ENCODE results near the gene MCRIP1.

Gene MCRIP1

DNA sequence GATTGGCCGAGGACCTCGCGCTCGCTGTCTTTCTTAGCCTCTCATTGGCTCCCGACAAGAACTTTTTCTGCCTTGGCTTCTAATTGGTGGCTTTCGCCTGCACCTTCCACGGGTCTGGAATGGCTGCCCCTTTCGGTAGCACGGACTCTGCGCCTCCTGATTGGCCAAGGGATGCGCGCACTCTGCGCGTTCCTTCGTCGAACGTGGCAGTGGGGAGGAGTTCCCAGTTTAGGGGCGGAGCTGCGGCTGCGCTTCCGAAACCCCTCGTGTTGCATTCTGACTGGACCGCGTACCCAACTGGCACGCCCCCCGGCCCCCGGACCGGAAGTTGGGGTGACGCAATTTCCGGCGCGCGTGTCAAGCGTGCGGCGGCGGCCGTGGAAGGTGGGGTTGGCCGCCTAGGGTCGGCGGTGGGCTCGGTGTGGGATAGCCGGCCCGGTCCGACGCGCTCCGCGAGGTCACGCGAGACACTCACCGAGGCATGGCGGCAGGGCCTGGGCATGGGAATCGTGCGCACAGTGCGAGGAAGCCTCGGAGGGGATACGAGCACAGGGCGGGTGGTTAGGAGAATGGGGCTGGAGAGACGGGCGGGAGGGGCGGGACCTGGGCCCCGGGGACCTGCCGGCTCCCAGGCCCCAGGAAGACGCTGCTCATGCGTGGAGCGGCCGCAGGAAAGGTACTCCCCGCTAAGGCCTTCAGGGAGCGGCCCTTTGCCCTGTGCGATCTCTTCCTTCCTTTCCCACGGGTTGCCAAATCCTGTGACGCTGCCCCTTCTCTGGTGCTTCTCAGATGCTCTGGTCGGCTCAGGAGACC lies 27.9 kb upstream of the MCRIP1 start:
- DNase-seq, result peak; percentile 100

GRCh38 chr17:81859906-81860755 lies 27.0 kb upstream of the MCRIP1 start, which contains the start of gene P4HB:
Gene P4HB, minus strand, starts transcription at chr17:81860535. Its CDS starts 64 bp downstream, at chr17:81860471.
- DNase-seq, result no peak

DNA sequence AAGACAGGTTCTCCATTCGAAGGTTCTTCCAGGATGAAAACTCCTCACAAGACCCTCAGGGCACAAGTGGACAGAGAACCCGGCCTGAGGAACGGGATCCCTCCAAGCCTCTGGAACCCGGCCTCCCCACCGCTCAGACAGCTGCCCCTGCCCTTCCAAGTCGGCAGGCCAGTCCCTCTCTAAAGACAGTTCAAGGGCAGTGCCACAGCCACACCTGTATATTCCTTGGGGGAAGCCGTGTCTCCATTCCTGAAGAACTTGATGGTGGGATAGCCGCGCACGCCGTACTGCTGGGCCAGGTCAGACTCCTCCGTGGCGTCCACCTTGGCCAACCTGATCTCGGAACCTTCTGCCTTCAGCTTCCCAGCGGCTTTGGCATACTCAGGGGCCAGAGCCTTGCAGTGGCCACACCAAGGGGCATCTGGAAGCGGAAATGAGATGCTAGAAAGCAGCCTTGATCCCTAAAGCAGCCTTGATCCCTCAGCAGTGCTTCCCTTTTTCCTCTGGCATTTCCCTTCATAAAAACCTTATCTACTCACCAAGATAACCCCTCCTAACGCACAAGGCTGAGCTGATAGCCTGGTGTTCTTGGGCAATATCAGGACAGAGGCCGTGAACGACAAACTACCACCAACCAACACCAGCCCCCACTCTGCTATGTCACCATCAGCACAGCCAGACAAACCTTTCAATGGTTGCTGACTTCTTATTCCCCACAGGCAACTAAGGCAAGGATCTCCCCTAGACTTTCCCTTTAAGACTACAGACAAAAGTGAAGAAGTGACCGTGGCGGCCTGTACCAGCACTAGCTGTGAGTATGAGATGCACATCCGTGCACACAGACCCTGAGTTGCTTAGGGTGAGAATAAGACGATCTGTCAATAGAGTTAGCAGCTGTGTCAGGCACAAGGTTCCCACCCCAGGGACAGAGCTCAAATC lies 26.1 kb upstream of the MCRIP1 start:
- no peak for DNase-seq

DNA sequence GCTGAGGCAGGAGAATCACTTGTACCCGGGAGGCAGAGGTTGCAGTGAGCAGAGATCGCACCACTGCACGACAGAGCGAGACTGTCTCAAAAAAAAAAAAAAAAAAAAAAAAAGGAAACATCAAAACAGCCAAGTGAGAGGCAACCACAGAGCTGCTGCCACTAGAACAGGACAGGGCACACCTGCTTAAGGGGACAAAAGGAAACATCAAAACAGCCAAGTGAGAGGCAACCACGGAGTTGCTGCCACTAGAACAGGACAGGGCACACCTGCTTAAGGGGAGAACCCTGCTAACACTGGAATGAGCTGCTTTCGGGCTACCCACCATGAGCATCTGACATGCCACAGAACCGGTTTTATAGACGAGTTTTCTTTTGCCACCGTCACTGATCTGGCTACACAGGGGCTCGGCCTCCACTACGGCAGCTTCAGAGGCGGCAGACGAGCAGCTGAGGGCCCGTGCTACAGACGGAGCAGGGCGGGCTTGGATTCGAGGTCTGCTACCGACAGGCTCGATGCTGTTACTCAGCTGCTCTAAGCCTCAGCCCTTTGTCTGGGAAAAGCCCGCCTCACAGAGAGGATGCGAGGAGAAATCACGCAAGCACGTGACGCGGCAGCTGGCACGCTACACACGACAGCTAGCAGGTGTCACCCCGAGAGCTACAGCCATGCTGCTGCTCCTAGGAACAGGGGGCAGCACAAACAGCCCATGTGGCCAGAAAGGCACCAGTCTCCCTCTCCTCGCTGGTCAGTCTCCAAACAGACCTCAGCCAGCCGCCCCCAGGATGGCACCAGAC lies 25.3 kb upstream of the MCRIP1 start:
- DNase-seq, result no peak

GRCh38 chr17:81854974-81855774 lies 22.1 kb upstream of the MCRIP1 start:
- DNase-seq, result no peak

- no peak for DNase-seq
These were observed 19.1 kb upstream of the MCRIP1 start for GRCh38 chr17:81852237-81852636.

DNA sequence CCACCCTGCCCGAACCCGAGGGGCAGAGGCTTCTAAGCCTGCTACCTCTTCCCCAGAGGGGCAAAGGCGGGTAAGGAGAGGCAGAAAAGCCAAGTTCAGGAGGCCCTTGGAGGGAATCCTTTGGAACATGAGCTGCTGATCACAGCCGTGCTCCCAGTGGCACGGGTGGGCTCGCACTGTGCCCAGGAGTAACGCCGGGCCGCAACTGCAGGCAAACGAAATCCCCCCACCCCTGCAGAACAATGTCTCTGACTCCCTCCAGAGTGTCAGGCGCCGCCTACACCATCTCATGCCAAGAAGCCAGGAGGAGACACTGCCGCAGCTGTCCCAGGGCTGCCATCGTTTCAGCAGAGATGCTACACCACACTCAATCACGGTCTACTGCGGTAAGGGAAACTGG lies 18.3 kb upstream of the MCRIP1 start:
- no peak for DNase-seq

DNA sequence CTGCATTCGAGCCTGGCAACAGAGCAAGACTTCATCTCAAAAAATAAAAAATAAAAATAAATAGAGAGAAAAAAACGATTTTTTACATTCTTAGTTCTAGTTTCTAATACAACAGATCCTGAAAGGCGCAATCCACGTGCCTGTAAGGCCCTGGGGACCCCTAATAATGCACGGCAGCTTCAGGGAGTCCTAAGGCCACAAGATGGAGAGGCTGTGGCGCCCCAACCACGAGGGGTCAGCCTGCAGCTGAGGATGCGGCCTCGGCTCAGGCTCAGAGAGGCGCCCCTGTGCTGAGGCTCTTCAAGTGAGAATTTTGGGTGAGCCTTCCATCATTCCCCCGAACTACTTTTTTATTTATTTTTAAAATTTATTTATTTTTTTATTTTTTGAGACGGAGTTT lies 16.4 kb upstream of the MCRIP1 start:
- no peak for DNase-seq

GRCh38 chr17:81846743-81847689 lies 13.9 kb upstream of the MCRIP1 start:
- no peak for DNase-seq

DNA sequence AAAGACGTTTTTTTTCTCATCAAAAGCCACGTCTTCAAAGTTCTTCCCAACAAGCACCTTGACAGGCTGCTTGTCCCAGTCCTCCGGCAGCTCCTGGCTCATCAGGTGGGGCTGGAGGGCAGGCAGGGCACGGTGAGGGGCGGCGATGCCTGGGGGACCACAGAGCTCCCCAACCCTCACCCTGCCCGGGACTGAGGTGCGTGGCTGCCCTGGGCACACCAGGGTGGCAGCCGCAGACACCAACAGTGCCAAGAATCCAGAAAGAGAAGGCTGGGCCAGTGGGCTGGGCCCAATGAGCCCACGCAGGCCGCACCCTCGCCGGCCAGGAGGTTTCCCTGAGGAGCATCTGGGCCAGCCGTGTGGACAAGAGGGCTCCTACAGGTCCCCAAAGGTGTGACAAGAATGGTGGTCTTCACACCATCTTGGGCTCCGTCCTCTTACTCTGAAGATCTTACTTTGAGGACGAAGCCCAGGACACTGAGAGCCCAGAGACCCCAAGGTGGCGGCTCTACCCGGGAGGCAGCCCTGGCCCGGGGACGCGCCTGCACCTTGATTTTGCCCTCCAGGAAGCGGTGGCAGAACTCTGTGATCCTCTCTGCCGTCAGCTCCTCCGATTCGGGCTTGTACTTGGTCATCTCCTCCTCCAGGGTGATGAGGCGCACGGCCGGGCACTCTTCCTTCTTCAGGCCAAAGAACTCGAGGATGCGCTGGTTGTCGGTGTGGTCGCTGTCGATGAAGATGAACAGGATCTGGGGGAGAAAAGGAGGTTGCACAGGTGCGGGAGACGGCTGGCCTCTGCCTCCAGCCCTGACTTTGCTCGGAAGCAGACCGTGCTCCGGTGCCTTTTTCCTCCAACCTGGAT lies 13.0 kb upstream of the MCRIP1 start:
- no peak for DNase-seq

GRCh38 chr17:81845361-81845760 lies 12.3 kb upstream of the MCRIP1 start:
- no peak for DNase-seq

- DNase-seq, result no peak
These were observed 11.8 kb upstream of the MCRIP1 start for GRCh38 chr17:81844887-81845286.

- no peak for DNase-seq
These were observed 11.3 kb upstream of the MCRIP1 start for GRCh38 chr17:81844327-81844851.

GRCh38 chr17:81843713-81844326 lies 10.7 kb upstream of the MCRIP1 start:
- no peak for DNase-seq

GRCh38 chr17:81842725-81843504 lies 9.8 kb upstream of the MCRIP1 start:
- DNase-seq, result no peak

GRCh38 chr17:81842378-81842724 lies 9.3 kb upstream of the MCRIP1 start:
- no peak for DNase-seq

DNA sequence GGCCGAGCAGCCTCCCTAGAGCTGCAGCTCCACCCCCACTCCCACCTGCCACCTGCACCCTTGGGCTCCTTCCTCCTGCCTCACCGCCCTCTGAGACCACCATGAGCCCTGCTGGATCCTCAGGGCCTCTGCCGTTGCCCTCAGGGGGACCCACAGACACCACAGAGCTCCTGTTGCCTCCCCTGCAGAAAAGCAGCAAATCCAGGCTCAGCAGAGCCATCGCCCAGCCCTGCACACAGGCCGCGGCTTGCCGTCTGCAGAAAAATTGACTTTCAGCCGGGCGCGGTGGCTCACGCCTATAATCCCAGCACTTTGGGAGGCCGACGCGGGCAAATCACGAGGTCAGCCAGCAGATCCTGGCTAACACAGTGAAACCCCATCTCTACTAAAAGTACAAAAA lies 8.8 kb upstream of the MCRIP1 start:
- no peak for DNase-seq
